DMS114 treated with DMSO at 0.1 percent for 48 hours (cell line): Measurements from ENCODE around the gene AMN.
"Not testable (repeated sequence)": the region's sequence is repeated elsewhere in the genome, so short reads cannot be mapped to it uniquely, and the experiment has no call there.

Source experiments
- DNase-seq: peaks from one replicate; lab custom pipeline; 2025; ENCODE audit not compliant: unreplicated experiment; lab: John Stamatoyannopoulos, UW

The AMN gene

DNA sequence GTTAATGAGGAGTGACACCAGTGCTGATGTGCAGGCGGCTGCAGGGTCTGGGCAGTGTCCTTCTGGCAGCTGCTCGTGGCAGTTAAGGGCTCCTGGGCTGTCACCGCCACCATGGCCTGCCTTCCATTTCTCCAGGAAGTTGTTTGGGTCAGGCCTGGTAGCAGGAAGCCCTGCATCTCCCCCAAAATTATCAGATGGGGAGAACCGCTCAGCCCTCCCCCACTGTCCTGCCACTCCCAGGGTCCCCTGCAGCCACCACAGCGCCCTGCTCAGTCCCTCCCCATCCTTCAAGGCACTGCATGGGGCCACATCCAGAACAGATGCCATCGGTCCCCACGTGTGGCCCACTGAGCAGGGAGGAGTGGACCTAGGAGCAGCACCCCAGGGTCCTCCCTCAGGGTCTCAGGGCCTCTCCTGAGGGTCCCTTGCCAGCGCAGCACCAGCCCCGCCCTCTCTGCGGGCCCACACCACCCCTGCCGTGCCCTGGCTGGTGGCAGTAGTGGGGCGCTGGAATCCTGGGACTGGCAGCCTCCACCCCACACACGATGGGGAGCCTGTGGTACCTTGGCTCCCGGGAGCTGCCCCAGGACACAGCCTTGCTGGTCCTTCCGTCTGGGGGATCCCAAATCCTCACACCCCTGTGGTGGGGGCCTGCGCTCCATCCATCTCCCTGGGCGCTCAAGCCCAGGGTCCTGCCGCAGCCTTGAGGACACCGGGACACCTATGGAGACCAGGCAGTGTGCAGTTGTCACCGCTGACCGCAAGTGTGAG lies 10.3 kb upstream of the AMN start:
- no peak for DNase-seq

DNA sequence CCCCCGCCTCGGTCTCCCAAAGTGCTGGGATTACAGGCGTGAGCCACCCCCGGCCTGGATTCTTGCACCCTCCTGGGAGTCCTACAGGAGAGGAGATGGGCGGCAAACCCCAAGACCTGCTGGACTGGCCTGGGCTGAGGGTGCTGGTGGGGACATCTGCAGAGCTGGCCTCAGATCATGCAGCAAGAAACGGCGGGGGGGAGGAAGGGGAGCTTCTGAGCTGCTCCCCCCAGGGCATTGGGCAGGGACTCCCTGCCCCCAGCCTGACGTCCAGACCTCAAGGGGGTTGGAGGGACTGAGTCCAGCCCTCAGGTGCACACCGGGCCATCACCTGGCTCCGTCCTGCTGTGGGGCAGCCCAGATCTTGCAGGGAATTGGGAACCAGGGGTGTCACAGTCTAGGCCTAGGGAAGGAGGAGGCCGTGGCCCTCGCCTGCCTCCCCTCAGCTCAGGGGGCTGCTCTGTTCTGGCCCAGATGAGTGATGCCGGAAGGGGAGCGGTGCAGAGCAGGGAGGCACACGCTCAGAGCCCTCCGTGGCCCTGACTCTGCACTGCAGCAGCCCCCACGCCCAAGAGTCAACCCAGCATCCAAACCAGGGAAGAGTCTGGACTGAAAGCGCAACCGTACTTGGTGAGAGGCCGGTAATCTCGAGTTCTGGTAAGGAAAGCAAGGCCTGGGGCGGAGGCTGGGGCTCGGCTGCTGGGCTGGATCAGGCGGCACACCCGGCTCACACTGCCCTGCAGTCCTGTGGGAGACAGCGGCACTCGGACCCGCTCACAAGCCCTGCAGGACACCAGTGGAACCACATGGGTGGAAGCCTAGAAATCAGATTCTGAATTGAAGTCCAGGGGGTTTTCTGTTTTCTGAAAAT lies 8.9 kb upstream of the AMN start:
- no peak for DNase-seq

DNA sequence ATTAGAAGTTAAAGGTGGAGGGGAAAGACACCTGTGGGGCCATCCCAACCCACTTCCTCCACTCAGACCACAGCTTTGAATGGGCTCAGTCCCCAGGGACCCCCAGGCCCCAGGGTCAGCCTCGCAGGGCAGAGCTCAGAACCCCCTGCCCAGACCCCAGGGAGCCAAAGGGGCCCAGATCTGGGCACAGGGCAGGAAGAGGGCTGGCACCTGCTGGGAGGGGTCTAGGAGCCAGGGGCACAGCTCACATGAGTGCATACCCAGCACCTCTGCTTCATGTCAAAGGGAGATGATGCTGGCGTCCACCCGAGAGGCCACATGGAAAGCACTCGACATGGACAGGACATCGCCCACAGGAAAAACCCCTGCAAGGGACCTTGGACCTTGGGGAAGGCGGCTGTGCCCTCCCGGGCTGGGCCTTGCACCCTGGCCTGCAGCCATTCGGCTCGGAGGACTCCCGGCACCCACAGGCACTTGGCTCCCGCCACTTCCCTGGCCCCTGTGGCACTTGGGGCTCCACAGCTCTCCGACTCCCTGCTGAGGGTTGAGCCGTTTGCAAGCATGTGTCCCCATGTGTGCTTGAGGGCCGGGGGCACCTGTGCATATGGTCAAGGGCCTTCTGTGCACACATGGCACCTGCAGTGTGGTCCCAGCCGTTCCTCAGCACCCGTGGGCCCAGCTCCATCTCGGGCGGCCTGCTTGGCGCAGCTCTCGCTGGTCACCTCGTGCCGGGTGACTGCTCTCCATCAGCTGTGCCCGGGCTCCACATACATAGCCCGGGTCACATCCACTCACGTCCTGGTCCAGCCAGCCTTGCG lies 7.8 kb upstream of the AMN start:
- no peak for DNase-seq

DNA sequence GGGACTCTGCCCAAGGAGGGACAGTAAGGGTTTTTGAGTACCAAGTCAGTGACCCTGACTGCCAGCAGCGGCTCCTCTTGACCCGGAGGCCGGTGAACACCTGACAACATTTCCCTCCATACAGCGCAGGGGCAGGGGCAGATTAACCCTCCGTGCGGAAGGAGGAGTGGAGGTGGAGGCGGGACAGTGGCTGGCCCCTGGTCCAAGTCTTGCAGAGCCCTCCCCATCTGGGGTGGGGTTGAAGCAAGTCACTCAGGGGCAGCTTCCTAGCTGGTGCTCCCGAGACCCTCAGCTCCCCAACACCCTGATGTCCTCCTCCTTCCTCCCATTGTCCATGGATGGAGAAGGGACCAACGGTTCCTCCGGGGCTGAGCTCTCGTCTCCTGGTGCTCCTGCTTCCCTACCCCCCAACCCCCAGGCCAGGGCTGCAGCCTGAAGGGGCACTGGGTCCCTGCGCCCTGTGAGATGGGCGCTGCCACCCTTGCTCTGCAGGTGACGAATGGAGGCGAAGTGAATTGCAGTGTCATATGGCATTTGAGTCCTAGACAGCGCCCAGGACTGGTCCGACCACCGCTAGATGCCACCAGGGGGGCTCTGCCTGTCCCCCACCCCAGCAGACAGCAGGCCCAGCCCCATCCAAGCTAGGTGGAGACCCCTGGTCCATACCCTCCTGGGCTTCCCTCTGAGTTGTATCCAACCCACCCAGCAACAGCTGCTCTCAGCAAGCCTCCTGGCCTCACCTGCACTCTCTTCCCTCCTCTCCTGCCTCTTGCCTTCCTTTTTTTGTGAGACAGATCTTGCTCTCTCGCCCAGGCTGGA lies 7.0 kb upstream of the AMN start:
- DNase-seq = no peak

DNA sequence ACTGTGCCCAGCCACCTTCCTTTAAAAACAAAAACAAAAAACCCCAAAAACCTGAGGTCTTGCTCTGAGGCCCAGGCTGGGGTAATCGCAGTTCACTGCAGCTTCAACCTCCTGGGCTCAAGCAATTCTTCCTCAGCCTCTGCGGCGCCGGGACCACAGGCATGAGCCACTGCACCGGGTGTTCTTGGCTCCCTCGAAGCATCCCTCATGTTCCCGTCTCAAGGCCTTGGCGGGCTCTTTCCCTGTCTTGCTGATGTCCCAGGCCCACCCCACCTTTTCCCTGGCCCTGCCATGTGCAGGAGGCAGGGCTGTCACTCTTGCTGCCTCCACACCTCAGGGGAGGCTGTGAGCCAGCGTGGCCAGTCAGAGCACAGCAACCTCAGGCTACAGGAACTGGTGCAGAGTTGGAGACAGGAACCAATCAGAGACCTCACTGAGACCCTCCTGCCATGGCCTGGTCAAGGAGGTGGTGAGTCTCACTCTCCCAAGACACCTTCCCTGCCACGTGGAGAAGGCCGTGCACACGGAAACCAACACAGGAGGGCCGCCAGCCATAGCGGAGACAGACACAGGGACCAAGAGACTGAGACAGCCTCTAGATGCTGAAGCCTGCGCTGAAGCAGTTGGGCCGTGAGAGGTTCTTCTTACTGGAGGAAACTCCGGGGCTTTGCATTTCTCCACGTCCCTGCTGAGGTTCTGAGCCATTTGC lies 6.0 kb upstream of the AMN start:
- no peak for DNase-seq

DNA sequence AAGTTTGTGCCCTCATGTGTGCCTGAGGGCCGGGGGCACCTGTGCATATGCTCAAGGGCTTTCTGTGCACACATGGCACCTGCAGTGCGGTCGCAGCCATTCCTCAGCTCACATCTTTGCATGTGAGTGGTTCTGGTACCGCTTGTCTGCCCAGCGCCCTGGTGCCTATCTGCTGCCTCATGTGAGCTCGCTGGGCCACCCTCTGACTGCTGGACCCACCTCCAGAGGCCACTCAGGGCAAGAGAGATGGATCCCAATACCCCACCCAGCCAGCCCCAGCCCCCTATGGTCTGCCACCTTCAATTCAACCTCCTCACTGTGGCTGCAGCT lies 5.4 kb upstream of the AMN start:
- no peak for DNase-seq

DNA sequence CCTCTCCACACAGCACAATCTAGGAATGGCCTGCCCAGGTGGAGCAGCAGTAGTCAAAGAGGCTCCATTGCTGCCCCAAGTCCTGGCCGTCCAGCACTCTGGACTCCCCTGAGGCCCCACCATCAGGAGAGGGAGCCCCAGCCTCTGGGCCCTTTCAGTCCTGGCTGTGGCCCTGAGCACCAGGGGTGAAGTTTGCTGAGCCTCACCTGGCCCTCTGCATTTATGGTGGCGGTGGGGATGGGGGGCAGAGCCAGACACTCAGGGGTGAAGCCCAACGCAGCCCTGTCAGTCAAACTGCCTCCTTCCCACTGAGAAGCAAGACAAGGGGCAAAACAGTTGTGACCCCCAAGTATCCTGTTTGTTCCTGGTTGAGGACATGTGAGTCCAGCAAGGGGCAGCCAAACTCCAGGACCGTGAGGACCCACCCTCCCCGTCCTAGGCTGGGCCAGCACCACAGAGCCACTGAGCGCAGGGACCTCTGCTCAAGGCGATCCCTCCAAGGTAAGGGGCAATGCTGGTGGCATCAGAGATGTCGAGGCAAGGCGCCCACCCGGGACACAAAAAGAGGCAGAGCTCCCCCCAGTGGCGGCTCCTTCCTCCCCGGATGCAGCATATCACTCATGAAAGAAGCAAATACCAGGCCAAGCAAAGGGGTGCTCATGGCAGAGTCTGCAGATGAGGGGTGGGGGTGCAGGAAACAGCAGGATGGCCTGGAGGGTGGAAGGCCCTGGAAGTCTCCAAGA lies 4.8 kb upstream of the AMN start:
- DNase-seq = no peak

DNA sequence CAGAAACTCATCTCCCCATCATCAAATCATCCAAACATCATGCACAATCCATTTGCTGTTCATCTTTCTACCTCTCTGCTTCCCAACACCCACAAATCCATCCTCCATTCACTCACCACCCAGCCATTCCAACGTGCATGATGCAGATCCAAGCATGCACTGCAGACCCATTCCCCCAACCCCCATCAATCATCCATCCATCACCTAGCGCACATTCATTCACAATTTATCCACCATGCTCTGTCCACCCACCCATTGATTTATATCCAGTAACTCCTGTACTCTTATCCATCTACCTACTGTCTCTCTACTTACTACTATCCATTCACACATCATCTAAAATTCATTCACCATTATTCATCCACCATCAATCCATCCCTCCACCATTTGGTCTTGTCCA lies 4.0 kb upstream of the AMN start:
- no peak for DNase-seq

DNA sequence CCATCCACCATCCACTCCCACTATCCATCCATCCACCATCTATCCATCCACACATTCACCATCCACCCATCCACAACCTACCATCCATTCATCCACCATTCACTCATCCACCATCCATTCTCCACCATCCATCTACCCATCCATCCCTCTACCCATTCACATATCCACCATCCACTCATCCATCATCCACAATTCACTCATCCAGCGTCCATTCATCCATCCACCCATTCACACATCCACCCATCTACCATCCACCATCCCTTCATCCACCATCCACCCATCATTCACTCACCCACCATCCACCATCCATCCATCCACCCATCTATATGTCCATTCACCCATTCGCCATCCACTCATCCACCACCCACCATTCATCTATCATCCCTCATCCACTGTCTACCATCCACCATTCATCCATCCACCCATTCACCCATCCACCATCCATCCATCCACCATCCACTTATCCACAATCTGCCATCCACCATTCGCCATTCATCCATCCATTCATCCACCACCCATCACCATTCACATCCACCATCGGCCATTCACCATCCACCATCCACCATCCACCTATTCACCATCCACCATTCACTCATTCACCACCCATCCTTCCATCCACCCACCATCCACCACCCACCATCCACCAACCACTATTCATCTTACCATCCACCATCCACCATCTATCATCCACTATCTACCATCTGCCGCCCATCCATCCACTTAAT lies 2.0 kb upstream of the AMN start:
- no peak for DNase-seq

DNA sequence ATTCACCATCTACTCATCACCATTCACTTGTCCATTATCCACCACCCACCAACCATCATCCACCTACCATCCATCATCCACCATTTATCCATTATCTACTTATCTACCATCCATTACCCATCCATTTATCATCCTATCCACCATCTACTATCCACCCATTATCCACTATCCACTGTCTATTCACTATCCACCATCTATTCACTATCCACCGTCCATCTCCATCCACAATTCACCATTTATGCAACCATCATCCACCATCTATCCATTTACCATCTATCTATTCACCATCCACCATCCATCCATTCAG lies 1.5 kb upstream of the AMN start:
- no peak for DNase-seq

DNA sequence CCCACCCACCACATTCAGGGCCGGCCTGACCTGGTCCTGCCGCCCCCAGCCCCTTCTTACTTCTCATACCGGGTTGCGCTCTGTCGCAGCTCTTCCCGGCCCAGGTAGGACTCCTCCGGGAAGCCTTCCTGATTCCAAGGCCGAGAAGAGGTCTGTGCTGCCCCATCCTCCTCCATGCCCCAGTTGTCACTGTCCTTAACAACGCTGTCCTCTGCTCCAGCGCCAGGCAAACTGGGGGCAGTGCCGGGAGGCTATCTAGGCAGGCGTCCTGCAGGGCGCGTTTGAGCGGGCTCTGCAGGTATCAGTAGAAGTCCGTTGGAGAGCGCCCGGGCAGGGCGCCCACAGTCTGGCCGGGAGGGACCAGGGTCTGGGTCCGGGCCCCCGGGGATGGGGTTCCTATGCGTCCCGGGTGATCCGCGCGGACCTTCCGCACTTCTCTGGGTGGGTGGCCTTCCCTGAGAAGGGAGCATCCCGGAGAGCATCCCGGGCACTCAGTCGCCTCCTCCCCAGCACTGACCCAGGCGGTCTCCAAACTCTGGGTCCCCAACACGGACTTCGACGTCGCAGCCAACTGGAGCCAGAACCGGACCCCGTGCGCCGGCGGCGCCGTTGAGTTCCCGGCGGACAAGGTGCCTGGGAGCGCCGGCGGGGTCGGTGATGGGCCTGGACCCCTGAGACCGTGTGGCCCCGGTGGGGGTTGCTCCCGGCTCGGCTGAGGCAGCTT lies 900 bp downstream of the AMN start:
- no peak for DNase-seq

DNA sequence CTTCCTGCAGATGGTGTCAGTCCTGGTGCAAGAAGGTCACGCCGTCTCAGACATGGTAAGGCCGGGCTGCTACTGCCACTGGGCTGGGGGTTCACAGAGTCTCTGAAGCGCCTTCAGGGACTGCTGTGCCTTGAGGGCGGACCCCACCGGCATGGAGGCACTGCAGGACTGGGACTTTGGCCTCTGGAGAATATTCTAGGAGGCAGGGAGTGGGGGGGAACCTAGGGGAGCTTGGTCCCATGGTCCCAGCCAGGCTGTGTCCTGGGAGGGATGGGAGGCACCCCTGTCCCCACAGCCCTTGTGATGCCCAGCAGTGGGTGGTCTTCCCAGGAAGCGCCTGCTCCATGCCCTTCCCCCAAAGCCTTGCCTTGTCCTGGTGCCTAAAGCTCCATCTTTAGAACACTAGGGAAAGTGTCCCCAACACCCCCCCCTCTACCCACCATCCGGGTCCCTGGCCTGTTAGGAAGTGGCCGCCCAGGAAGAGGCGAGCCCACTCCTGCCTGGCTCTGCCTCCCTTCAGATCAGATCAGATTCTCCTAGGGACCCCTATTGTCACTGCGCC lies 1.5 kb downstream of the AMN start:
- DNase-seq = no peak

DNA sequence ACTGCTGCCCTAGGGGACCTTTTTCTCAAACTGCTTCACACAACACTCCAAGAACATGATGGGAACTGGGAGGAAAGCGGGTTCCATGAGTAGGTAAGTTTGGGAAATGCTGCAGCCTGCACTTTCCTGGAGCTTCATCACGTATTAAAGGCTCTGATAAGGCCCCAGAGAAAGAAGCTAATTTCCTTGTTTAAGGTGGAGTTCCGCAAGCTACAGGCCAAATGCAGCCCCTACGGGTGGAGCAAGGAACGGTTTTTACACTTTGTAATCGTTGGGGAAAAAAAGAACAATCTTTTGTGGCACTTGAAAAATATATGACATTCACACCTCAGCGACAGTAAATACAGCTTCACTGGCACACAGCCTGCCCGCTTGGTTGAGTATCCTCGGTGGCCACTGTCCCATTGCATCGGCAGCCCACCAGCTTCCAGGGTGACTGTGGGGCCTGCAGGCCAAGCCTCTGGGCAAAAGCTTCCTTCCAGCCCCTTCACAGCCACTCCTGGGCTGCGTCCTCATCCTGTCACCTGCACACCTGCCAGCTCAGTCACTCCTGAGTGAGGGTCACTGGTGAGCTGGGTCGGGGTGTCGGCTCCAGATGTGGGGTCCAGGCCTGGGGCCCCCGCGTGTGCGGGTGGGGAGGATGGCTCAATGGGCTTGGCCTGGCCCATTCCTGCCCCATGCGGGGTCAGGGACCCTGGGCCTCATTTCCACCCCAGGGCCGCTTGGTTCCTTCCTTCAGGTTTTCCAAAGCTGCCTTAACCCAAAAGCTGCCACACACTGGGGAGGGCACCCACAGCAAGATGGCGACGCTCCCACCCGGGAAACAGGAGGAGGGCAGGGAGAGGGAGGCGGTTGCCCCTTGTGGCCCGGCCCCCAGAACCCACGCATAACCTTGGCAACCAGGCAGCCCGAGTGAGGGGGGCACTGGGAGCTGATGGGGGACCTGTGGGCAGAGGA lies 2.4 kb downstream of the AMN start:
- no peak for DNase-seq

DNA sequence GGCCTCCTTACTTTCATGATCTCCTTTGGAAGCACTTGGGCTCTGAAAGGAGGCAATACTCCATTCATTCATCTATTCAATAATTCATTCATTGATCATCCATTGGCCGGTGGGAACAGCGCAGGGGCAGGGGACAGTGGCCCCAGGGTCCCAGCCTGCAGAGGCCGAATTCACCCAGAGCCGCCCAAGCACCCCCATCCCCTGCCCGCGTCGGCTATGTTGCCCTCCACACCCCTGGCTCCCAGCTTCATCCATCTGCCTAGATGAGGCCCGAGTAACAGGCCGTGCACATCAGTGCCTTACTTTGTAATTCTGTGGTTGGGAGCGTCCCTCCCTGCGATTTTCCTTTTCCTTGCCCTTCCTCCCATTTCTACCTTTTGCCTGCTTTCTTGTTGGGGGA lies 3.2 kb downstream of the AMN start:
- no peak for DNase-seq

DNA sequence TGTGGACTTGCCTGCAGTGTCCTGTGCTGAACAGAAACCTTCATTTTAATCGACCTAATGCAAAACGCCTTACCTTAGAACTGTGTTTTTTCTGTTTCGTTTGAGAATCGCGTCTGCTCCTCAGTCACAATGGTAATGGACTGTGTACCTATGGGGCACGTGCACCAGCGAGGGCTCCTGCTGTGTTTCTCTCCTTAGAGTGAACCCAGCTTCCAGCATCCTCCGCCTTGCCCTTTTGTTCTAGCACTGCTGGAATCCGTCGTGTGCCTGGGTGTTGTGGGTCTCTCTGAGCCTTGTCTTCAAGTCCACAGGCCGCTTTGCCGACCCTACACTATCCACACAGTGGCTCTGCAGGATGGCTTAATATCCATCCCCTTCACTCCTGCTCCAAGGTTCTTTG lies 3.6 kb downstream of the AMN start:
- DNase-seq = no peak

DNA sequence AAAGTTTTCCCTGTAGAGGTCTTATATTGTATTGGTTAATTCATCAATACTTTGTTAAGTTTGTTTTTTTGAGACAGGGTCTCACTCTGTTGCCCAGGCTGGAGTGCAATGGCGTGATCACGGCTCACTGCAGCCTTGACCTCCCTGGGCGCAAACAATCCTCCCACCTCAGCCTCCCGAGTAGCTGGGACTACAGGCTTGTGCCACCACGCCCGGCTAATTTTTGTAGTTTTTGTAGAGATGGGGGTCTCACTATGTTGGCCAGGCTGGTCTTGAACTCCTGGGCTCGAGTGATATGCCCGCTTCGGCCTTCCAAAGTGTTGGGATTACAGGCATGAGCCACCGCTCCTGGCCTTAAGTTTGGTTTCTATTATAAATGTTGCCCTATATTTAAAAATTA lies 4.4 kb downstream of the AMN start:
- DNase-seq = not testable (repeated sequence)

DNA sequence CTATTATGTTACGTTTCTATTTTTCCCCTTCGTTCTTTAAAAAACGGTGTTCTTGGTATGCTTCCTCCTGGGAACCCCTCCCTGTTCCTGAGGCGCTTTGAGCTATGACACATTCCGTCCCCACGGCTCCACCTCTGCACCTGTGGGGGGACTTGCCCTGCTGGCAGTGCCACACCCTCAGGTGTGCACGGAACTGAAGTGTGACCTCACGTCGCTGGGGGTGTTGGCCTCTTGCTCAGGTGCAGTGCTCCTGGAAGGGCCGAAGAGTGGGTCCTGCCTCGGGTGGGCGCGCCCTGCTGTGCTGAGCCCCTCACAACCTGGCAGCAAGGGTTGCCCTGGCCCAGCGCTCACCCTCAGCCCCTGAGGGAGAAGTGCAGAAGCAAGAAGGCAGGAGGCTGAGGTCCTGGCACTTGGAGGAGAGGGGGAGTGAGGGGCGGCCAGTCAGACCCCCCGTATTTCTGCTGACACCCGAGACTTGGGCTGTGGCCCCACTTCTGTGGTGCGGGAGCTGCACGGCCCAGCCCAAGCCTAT lies 4.9 kb downstream of the AMN start:
- DNase-seq = no peak
